H1 (cell line): Measurements from ENCODE around the gene LAYN. TPM values are rescaled to one million over a fixed set of nuclear protein-coding genes. Genes with fewer than 3 reads are reported as not detected.

Source experiments
- ATF2 ChIP-seq: IDR thresholded peaks from 2 replicates; pipeline ENCODE4 v1.6.1; 2012; ENCODE audit warnings: low read length, inconsistent platforms
- ATF3 ChIP-seq: IDR thresholded peaks from 2 replicates; pipeline ENCODE4 v1.6.1; 2011; ENCODE audit warnings: low read depth, mild to moderate bottlenecking, low read length; ENCODE audit not compliant: insufficient read depth
- CHD1 ChIP-seq: IDR thresholded peaks from 2 replicates; pipeline ENCODE4 v1.6.1; 2012; ENCODE audit warnings: low read depth, low read length, improper control_type of control experiment
- CHD7 ChIP-seq: fragments of 300-600 bp; sonication (generic); IDR thresholded peaks from 2 replicates; pipeline ENCODE4 v1.7.1; 2012; ENCODE audit warnings: low read length, moderate library complexity, mild to moderate bottlenecking, inconsistent platforms; ENCODE audit not compliant: insufficient replicate concordance
- CREB1 ChIP-seq: IDR thresholded peaks from 2 replicates; pipeline ENCODE4 v1.6.1; 2012; ENCODE audit warnings: inconsistent platforms
- FOSL1 ChIP-seq: IDR thresholded peaks from 2 replicates; pipeline ENCODE4 v1.6.1; 2011; ENCODE audit warnings: mild to moderate bottlenecking, low read depth, low read length, moderate library complexity; ENCODE audit not compliant: insufficient read depth
- JUN ChIP-seq: IDR thresholded peaks from 2 replicates; pipeline ENCODE4 v1.6.1; 2011; ENCODE audit warnings: low read depth, mild to moderate bottlenecking, improper control_type of control experiment, low read length
- KDM5A ChIP-seq: fragments of 200-600 bp; IDR thresholded peaks from 2 replicates; pipeline ENCODE4 v1.7.1; 2012; ENCODE audit warnings: mild to moderate bottlenecking, low read length, inconsistent platforms, mixed read lengths
- POLR2A ChIP-seq, 2 experiments: IDR thresholded peaks; 1 replicate in 1 of 2; 2 replicates in 1 of 2; pipeline ENCODE4 v1.6.1; 2011; ENCODE audit warnings: low read depth in 2 of 2, low read length in 2 of 2, mild to moderate bottlenecking in 2 of 2; ENCODE audit errors: control extremely low read depth in 1 of 2
- polyA plus RNA-seq, 7 experiments: library from polyadenylated mRNA; depleted of rRNA in 3 of 7; stranded (reverse) in 5 of 7; unstranded in 2 of 7; fragments of >200 nt in 5 of 7; fragments of 200-250 nt in 2 of 7; gene quantifications; 1 replicate in 5 of 7; 2 replicates in 1 of 7; 4 replicates in 1 of 7; pipeline versions ENCODE4 v1.2.1 to v1.2.3, GENCODE V29; 2011 to 2013; ENCODE audit warnings: missing spikeins in 2 of 7, mixed read lengths in 2 of 7
- total RNA-seq: library from RNA; stranded (reverse); fragmentation: NEBNext Ultra II Directional; extraction: Animal tissue kit (Norgen Biotek cat#: 25700); gene quantifications from 2 replicates; pipeline ENCODE4 v1.2.1, GENCODE V29; 2021

The LAYN gene
- total and polyA plus RNA-seq, 2 of the 8 experiments (the other 6 are each of a cell fraction or from before 2014, with no cell fraction given): 4.2 to 9.3 TPM

GRCh38 chr11:111531687-111532364 is 8.7 kb upstream of the LAYN start (continued):
- TF ChIP-seq CHD7: no peak
- TF ChIP-seq CREB1: no peak
- TF ChIP-seq FOSL1: no peak
- no peak for TF ChIP-seq ATF2
- TF ChIP-seq POLR2A (IDR thresholded peaks at IDR 0.05; ENCODE audit: control extremely low read depth in 1 of 2, low read depth in 2 of 2, low read length in 2 of 2): no peak
- TF ChIP-seq KDM5A: no peak
- TF ChIP-seq CHD1: no peak
- TF ChIP-seq JUN: no peak
- no peak for TF ChIP-seq ATF3
